H1 (cell line): ENCODE results near the gene SIGLEC12. TPM values are rescaled to one million over a fixed set of nuclear protein-coding genes. Genes with fewer than 3 reads are reported as not detected.

Experiments used
- CTBP2 ChIP-seq: IDR thresholded peaks from 2 replicates; pipeline ENCODE4 v1.7.0; 2011; ENCODE audit warnings: borderline replicate concordance, mild to moderate bottlenecking, moderate library complexity, mixed read lengths, low read length; ENCODE audit not compliant: insufficient read depth, insufficient read length
- polyA plus RNA-seq, 7 experiments: library from polyadenylated mRNA; depleted of rRNA in 3 of 7; stranded (reverse) in 5 of 7; unstranded in 2 of 7; fragments of >200 nt in 5 of 7; fragments of 200-250 nt in 2 of 7; gene quantifications; 1 replicate in 5 of 7; 2 replicates in 1 of 7; 4 replicates in 1 of 7; pipeline versions ENCODE4 v1.2.1 to v1.2.3, GENCODE V29; 2011 to 2013; ENCODE audit warnings: missing spikeins in 2 of 7, mixed read lengths in 2 of 7
- small RNA-seq: library from polyadenylated mRNA; stranded (forward); fragments of <200 nt; extraction: miRNeasy Mini kit (QIAGEN cat#:217004); gene quantifications from one replicate; pipeline ENCODE3, GENCODE V24; 2013; ENCODE audit not compliant: insufficient read depth
- total RNA-seq: library from RNA; stranded (reverse); fragmentation: NEBNext Ultra II Directional; extraction: Animal tissue kit (Norgen Biotek cat#: 25700); gene quantifications from 2 replicates; pipeline ENCODE4 v1.2.1, GENCODE V29; 2021

SIGLEC12 gene
- total and polyA plus RNA-seq, 2 of the 8 experiments (the other 6 are each of a cell fraction or from before 2014, with no cell fraction given) = not detected

DNA sequence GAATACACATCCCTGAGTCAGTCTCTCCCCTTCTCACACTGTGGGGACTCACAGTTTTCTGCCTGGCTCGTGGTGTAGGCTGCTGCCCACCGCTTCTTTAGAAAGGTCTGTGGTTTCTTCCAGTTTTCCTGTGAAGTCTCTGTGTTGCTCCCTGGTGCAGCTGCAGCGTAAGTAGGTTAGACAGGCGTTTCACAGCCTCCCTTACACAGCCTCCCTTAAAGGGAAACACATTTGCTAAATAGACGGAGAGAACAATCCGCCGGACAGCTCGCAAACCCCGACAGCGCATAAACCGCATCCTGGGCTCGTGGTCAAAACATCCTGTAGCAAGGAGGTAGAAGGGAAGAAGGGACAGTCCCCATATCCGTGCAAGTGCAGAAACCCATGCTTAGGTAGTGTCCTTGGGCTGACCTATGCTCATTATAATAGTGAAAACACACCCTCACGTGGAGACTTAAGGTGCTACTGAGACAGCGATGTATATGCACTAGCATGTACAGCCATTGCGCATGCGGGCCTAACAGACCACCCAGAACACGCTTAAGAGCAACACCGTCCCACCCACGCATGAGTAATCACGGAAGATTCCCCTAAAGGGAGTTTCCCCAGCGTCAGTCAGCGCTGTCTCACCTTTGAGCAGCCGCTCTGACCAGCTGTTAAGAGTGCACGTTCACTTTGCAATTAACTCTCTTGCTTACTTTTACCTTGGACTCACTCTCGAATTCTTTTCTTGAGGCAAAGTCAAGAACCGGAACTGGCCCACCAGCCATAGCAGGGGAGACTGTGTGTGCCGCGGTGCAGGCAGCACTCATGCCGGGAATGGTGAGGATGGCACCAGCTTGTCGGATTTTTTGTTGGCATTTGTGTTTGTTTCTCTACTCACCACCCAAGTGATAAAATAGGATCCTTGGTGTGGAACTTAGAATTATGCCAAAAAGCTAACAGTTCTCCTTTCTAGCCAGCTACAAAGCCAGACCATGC lies 59.9 kb downstream of the SIGLEC12 start (continued):
- no peak for TF ChIP-seq CTBP2

Small RNAs within 50 kb of the gene (small RNA-seq; reads per million reads assigned to genes)
- gene AC020914.3 (not detected), gene AC020914.5 (not detected)

Other genes starting within 250 kb of the SIGLEC12 start
- 31.8 and 34.1 TPM in 2 replicates for gene IGLON5, start 190.2 kb downstream of the SIGLEC12 start, total RNA-seq
- gene IGLON5, start 190.2 kb downstream of the SIGLEC12 start, polyA plus RNA-seq (2011; rRNA removed) = 34.6 and 51.4 TPM in 2 replicates
- 10.2 and 10.3 TPM in 2 replicates for gene VSIG10L, start 159.7 kb downstream of the SIGLEC12 start, total RNA-seq
- 9.9 and 10.4 TPM in 2 replicates for gene VSIG10L, start 159.7 kb downstream of the SIGLEC12 start, polyA plus RNA-seq (2011; rRNA removed)
- gene ETFB, start 135.4 kb downstream of the SIGLEC12 start, total RNA-seq = 40.0 and 42.1 TPM in 2 replicates
- gene ETFB, start 135.4 kb downstream of the SIGLEC12 start, polyA plus RNA-seq (2011; rRNA removed) = 66.5 and 94.6 TPM in 2 replicates
- 0.56 and 1.0 TPM in 2 replicates for gene CLDND2, start 132.8 kb downstream of the SIGLEC12 start, total RNA-seq
- 0.21 TPM in 1 of 2 replicates, not detected in the other for gene CLDND2, start 132.8 kb downstream of the SIGLEC12 start, polyA plus RNA-seq (2011; rRNA removed)
- not detected in 2 replicates for gene NKG7, start 129.1 kb downstream of the SIGLEC12 start, total RNA-seq
- gene NKG7, start 129.1 kb downstream of the SIGLEC12 start, polyA plus RNA-seq (2011; rRNA removed) = not detected in 2 replicates
- gene LIM2, start 113.8 kb downstream of the SIGLEC12 start, total RNA-seq = not detected in 2 replicates
- gene LIM2, start 113.8 kb downstream of the SIGLEC12 start, polyA plus RNA-seq (2011; rRNA removed) = 0.13 TPM in 1 of 2 replicates, not detected in the other
- 1.7 and 2.4 TPM in 2 replicates for gene C19orf84, start 111.2 kb downstream of the SIGLEC12 start, total RNA-seq
- 2.1 and 2.3 TPM in 2 replicates for gene C19orf84, start 111.2 kb downstream of the SIGLEC12 start, polyA plus RNA-seq (2011; rRNA removed)
- not detected in 2 replicates for gene SIGLEC10, start 84.2 kb downstream of the SIGLEC12 start, total RNA-seq
- gene SIGLEC10, start 84.2 kb downstream of the SIGLEC12 start, polyA plus RNA-seq (2011; rRNA removed) = 0.06 TPM in 1 of 2 replicates, not detected in the other
- gene SIGLEC8, start 43.3 kb downstream of the SIGLEC12 start, total RNA-seq = not detected in 2 replicates
- not detected in 2 replicates for gene SIGLEC8, start 43.3 kb downstream of the SIGLEC12 start, polyA plus RNA-seq (2011; rRNA removed)
- not detected in 2 replicates for gene CEACAM18, start 23.3 kb downstream of the SIGLEC12 start, total RNA-seq
- not detected in 2 replicates for gene CEACAM18, start 23.3 kb downstream of the SIGLEC12 start, polyA plus RNA-seq (2011; rRNA removed)
- not detected in 2 replicates for gene SIGLEC6, start 29.9 kb upstream of the SIGLEC12 start, total RNA-seq
- gene SIGLEC6, start 29.9 kb upstream of the SIGLEC12 start, polyA plus RNA-seq (2011; rRNA removed) = 0.05 TPM in 1 of 2 replicates, not detected in the other
- 11.0 and 11.1 TPM in 2 replicates for gene ZNF175, start 69.5 kb upstream of the SIGLEC12 start, total RNA-seq
- 1.5 and 1.7 TPM in 2 replicates for gene ZNF175, start 69.5 kb upstream of the SIGLEC12 start, polyA plus RNA-seq (2011; rRNA removed)
- not detected in 2 replicates for gene SIGLEC5, start 128.6 kb upstream of the SIGLEC12 start, total RNA-seq
- gene SIGLEC5, start 128.6 kb upstream of the SIGLEC12 start, polyA plus RNA-seq (2011; rRNA removed) = not detected in 2 replicates
- gene SIGLEC14, start 145.0 kb upstream of the SIGLEC12 start, total RNA-seq = not detected in 2 replicates
- not detected in 2 replicates for gene SIGLEC14, start 145.0 kb upstream of the SIGLEC12 start, polyA plus RNA-seq (2011; rRNA removed)
- gene SPACA6, start 191.5 kb upstream of the SIGLEC12 start, total RNA-seq = 4.1 and 7.5 TPM in 2 replicates
- 7.1 and 9.7 TPM in 2 replicates for gene SPACA6, start 191.5 kb upstream of the SIGLEC12 start, polyA plus RNA-seq (2011; rRNA removed)
- 0.19 TPM in 1 of 2 replicates, not detected in the other for gene HAS1, start 222.2 kb upstream of the SIGLEC12 start, total RNA-seq
- gene HAS1, start 222.2 kb upstream of the SIGLEC12 start, polyA plus RNA-seq (2011; rRNA removed) = 1.5 and 1.9 TPM in 2 replicates